Nephron progenitor cell (in vitro differentiated cells): ENCODE measurements around the gene PDE7B.

Source experiments
- DNase-seq: peaks from one replicate; pipeline ENCODE4 v3.0.0; 2021
- H3K27ac Mint-ChIP-seq: 2 replicates; pipeline ENCODE4 v1.8.0; 2021; ENCODE audit warnings: mild to moderate bottlenecking, moderate library complexity, mixed read lengths
- H3K27me3 Mint-ChIP-seq: 2 replicates; pipeline ENCODE4 v1.8.0; 2021; ENCODE audit warnings: mild to moderate bottlenecking, low read depth, mixed read lengths; ENCODE audit not compliant: poor library complexity
- H3K36me3 Mint-ChIP-seq: 2 replicates; pipeline ENCODE4 v1.8.0; 2021; ENCODE audit warnings: low read depth, mixed read lengths
- H3K4me1 Mint-ChIP-seq: 2 replicates; pipeline ENCODE4 v1.8.0; 2021; ENCODE audit warnings: mixed read lengths
- H3K4me3 Mint-ChIP-seq: 2 replicates; pipeline ENCODE4 v1.8.0; 2021; ENCODE audit warnings: mild to moderate bottlenecking, moderate library complexity, mixed read lengths
- H3K9me3 Mint-ChIP-seq: 2 replicates; pipeline ENCODE4 v1.8.0; 2021; ENCODE audit warnings: mild to moderate bottlenecking, moderate library complexity, mixed read lengths
- CTCF ChIP-seq: fragments of 200-600 bp; sonication (generic); IDR thresholded peaks from 2 replicates; pipeline ENCODE4 v1.5.0; 2021; ENCODE audit warnings: antibody characterized with exemption

PDE7B gene

GRCh38 chr6:135993361-135993760 lies 141.9 kb downstream of the PDE7B start:
- H3K27me3 Mint-ChIP-seq: peaks cover 4% of the 10 kb centered on the region
- no peak for DNase-seq
- no peak for TF ChIP-seq CTCF
- no peaks in the 10 kb centered on the region for H3K4me1 Mint-ChIP-seq
- H3K36me3 Mint-ChIP-seq: no peaks in the 10 kb centered on the region
- peaks cover 4% of the 10 kb centered on the region for H3K9me3 Mint-ChIP-seq
- no peak overlapping the region for H3K4me3 Mint-ChIP-seq
- no peak overlapping the region for H3K27ac Mint-ChIP-seq

- no peak for TF ChIP-seq CTCF
- Mint-ChIP-seq H3K27me3 (peaks cover 4% of the 10 kb centered on the region), H3K36me3 (no peaks in the 10 kb centered on the region), H3K4me1 (no peaks in the 10 kb centered on the region), H3K4me3 (no peak overlapping the region), H3K9me3 (peaks cover 17% of the 10 kb centered on the region), H3K27ac (no peak overlapping the region)
- DNase-seq: no peak
These were observed 143.5 kb downstream of the PDE7B start for GRCh38 chr6:135994857-135995544.

GRCh38 chr6:135995545-135995898 lies 144.0 kb downstream of the PDE7B start:
- peaks cover 22% of the 10 kb centered on the region for H3K9me3 Mint-ChIP-seq
- no peak overlapping the region for H3K27ac Mint-ChIP-seq
- no peaks in the 10 kb centered on the region for H3K4me1 Mint-ChIP-seq
- no peak for DNase-seq
- TF ChIP-seq CTCF: no peak
- no peak overlapping the region for H3K4me3 Mint-ChIP-seq
- no peaks in the 10 kb centered on the region for H3K27me3 Mint-ChIP-seq
- H3K36me3 Mint-ChIP-seq: peaks cover 4% of the 10 kb centered on the region

- Mint-ChIP-seq H3K9me3 (peaks cover 30% of the 10 kb centered on the region), H3K27me3 (no peaks in the 10 kb centered on the region), H3K27ac (no peak overlapping the region), H3K36me3 (peaks cover 4% of the 10 kb centered on the region), H3K4me3 (no peak overlapping the region), H3K4me1 (no peaks in the 10 kb centered on the region)
- no peak for DNase-seq
- no peak for TF ChIP-seq CTCF
These were observed 145.2 kb downstream of the PDE7B start for GRCh38 chr6:135996668-135997067.

GRCh38 chr6:135999393-135999792 lies 147.9 kb downstream of the PDE7B start:
- H3K27ac Mint-ChIP-seq: no peak overlapping the region
- DNase-seq: no peak
- TF ChIP-seq CTCF: no peak
- H3K9me3 Mint-ChIP-seq: peaks cover 33% of the 10 kb centered on the region
- no peaks in the 10 kb centered on the region for H3K4me1 Mint-ChIP-seq
- H3K4me3 Mint-ChIP-seq: no peak overlapping the region
- peaks cover 4% of the 10 kb centered on the region for H3K36me3 Mint-ChIP-seq
- H3K27me3 Mint-ChIP-seq: no peaks in the 10 kb centered on the region

DNA sequence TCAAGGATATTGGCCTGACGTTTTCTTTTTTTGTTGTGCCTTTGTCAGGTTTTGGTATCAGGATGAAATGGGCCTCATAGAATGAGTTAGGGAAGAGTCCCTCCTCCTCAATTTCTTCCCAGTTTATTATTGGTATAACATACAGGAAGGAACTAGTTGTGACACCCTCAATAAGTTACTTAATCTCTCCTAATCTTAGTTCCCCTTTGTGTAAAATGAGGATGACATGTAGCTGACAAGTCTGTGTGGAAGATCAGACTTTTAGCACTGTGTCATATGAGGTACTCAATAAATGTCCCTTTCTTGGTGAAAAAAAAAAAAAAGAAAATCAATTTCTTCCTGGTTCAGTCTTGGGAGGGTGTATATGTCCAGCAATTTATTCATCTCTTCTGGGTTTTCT lies 155.8 kb downstream of the PDE7B start:
- Mint-ChIP-seq H3K9me3 (peaks cover 36% of the 10 kb centered on the region), H3K27ac (peak overlapping the region; percentile 61), H3K36me3 (no peaks in the 10 kb centered on the region), H3K4me1 (no peaks in the 10 kb centered on the region), H3K4me3 (no peak overlapping the region), H3K27me3 (peaks cover 5% of the 10 kb centered on the region)
- no peak for DNase-seq
- no peak for TF ChIP-seq CTCF
